ENCODE measurements around the gene FAM78A.

GRCh38 chr9:131222460-131222859, 53.9 kb downstream of the FAM78A start:
- no peak for TF ChIP-seq POLR2AphosphoS5 (IDR thresholded peaks at IDR 0.05; ENCODE audit: low read depth, low read length)
- TF ChIP-seq TAF1 (IDR thresholded peaks at IDR 0.05; ENCODE audit: borderline replicate concordance, insufficient read depth, low read length): no peak
- TF ChIP-seq SIN3A (IDR thresholded peaks at IDR 0.05; ENCODE audit: borderline replicate concordance, insufficient read depth, low read length): no peak

Data from PFSK-1 (cell line).